NCI-H1105 treated with DMSO at 0.1 percent for 48 hours (cell line): ENCODE data around the gene SOBP.

Experiments
- DNase-seq: peaks from one replicate; lab custom pipeline; 2025; lab: John Stamatoyannopoulos, UW

Gene SOBP

GRCh38 chr6:107662333-107662732 lies 172.4 kb downstream of the SOBP start:
- no peak for DNase-seq

- DNase-seq = no peak
Observed at GRCh38 chr6:107663308-107663707, 173.4 kb downstream of the SOBP start.

- DNase-seq = no peak
Observed at GRCh38 chr6:107665382-107665781, 175.5 kb downstream of the SOBP start.

GRCh38 chr6:107666084-107666980 lies 176.4 kb downstream of the SOBP start:
- no peak for DNase-seq

GRCh38 chr6:107666981-107667601 lies 177.2 kb downstream of the SOBP start:
- DNase-seq = no peak

GRCh38 chr6:107667790-107668189 lies 177.9 kb downstream of the SOBP start:
- DNase-seq = no peak

GRCh38 chr6:107668743-107669474 lies 179.0 kb downstream of the SOBP start:
- no peak for DNase-seq

GRCh38 chr6:107670792-107671199 lies 180.9 kb downstream of the SOBP start:
- no peak for DNase-seq

- no peak for DNase-seq
Observed at GRCh38 chr6:107673076-107673494, 183.2 kb downstream of the SOBP start.

- peak; percentile 89 for DNase-seq
Observed at GRCh38 chr6:107674995-107675738, 185.2 kb downstream of the SOBP start.

- DNase-seq = no peak
Observed at GRCh38 chr6:107676042-107676441, 186.1 kb downstream of the SOBP start.

GRCh38 chr6:107677399-107677798 lies 187.5 kb downstream of the SOBP start:
- DNase-seq = no peak

GRCh38 chr6:107679457-107679856 lies 189.5 kb downstream of the SOBP start:
- DNase-seq = no peak

GRCh38 chr6:107682721-107683120 lies 192.8 kb downstream of the SOBP start:
- no peak for DNase-seq

GRCh38 chr6:107683183-107683582 lies 193.3 kb downstream of the SOBP start:
- no peak for DNase-seq

- no peak for DNase-seq
Observed at GRCh38 chr6:107684996-107685395, 195.1 kb downstream of the SOBP start.

GRCh38 chr6:107689190-107689589 lies 199.3 kb downstream of the SOBP start:
- DNase-seq = no peak

GRCh38 chr6:107689951-107690642 lies 200.2 kb downstream of the SOBP start:
- no peak for DNase-seq

- no peak for DNase-seq
Observed at GRCh38 chr6:107690643-107691061, 200.7 kb downstream of the SOBP start.

- no peak for DNase-seq
Observed at GRCh38 chr6:107691062-107691751, 201.3 kb downstream of the SOBP start.

- no peak for DNase-seq
Observed at GRCh38 chr6:107692351-107692750, 202.4 kb downstream of the SOBP start.
